Body of pancreas (tissue), 4 donors: ENCODE data around the gene GRIA4. TPM values are rescaled to one million over a fixed set of nuclear protein-coding genes. Genes with fewer than 3 reads are reported as not detected.
A peak's percentile ranks its signal among the peaks of the same experiment; 100 is the strongest.

Source experiments
- ATAC-seq: fragments of 150-250 bp; one replicate; pipeline ENCODE4 v1.9.1; 2016
- DNase-seq, 4 donors: peaks; one replicate each; pipeline ENCODE4 v3.0.0-alpha.2; 2019
- H3K27ac ChIP-seq, 4 donors: fragments of 200-600 bp; sonication (generic); 1 replicate in 3 of 4; 2 replicates in 1 of 4; pipeline versions ENCODE4 v1.5.1 to v1.6.1; 2016 to 2019; ENCODE audit warnings: mild to moderate bottlenecking in 1 of 4, mixed read lengths in 1 of 4, moderate library complexity in 1 of 4
- H3K27me3 ChIP-seq, 2 donors: fragments of 200-600 bp; sonication (generic); one replicate each; pipeline ENCODE4 v1.6.0; 2016; ENCODE audit warnings: mild to moderate bottlenecking in 1 of 2
- H3K36me3 ChIP-seq, 2 donors: fragments of 200-600 bp; sonication (generic); replicated peaks in 1 of 2; 2 replicates each; pipeline ENCODE4 v1.5.1; 2016; ENCODE audit warnings: low read depth in 2 of 2; ENCODE audit not compliant: insufficient read depth in 1 of 2
- H3K4me1 ChIP-seq: fragments of 200-600 bp; sonication (generic); one replicate; pipeline ENCODE4 v1.6.0; 2016
- H3K4me3 ChIP-seq, 2 donors: fragments of 200-600 bp; sonication (generic); 1 replicate in 1 of 2; 2 replicates in 1 of 2; pipeline ENCODE4 v1.5.1; 2016 to 2019
- H3K9me3 ChIP-seq, 3 donors: fragments of 200-600 bp; sonication (generic); 1 replicate in 2 of 3; 2 replicates in 1 of 3; pipeline ENCODE4 v1.5.1; 2016
- POLR2A ChIP-seq, 3 donors: fragments of 450-650 bp; IDR thresholded peaks; one replicate each; pipeline ENCODE4 v1.6.1; 2016; ENCODE audit warnings: antibody characterized with exemption in 3 of 3, mild to moderate bottlenecking in 2 of 3
- WGBS, 2 donors: methylation state at CpG; one replicate each; pipeline ENCODE4 v1.1.5; 2017; 5-methylcytosine and 5-hydroxymethylcytosine counted together
- intact Hi-C: fragments of 100-400 bp; cut with DNase I; formaldehyde crosslinking; loops from one replicate; pipeline ENCODE4 v1.15.1; 2023
- total RNA-seq, 2 donors: library from RNA; depleted of rRNA; stranded (reverse); fragments of >200 nt; gene quantifications; one replicate each; pipeline ENCODE4 v1.1.0, GENCODE V29; 2016
- TF ChIP-seq, protein P1 (sequence below), 7 experiments: fragments of 450-650 bp in 4 of 7; fragments of 200-600 bp in 3 of 7; sonication (generic) in 3 of 7; IDR thresholded peaks; one replicate each; pipeline ENCODE4 v1.5.1; 2016 to 2019; ENCODE audit warnings: antibody characterized with exemption in 7 of 7

Gene GRIA4
- total RNA-seq, 2 donors from 2014 or later: 0.26 TPM; not detected in 1

DNA sequence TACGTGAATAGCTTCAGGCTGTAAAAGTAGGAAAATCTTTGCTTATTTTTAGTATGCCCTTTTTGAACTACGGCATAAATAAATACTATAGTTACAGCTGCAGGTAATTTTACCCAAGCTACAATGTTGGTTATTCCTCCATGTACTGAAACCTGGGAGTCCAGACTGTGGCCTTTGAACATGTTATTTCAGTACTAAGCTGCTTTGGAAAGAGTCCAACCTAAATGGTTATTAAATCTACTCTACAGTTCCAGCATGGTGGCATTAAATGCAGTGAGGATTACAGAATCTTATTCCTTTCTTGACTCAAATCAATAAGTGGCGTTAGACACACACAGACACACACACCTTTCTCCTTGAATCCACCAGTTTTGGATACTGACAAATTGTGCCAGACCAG is 247.1 kb downstream of the GRIA4 start:
- Histone ChIP-seq H3K27ac (no peak overlapping the region), H3K9me3 (no peaks in the 10 kb centered on the region), H3K4me3 (no peak overlapping the region), H3K4me1 (no peaks in the 10 kb centered on the region), H3K36me3 (no peaks in the 10 kb centered on the region), H3K27me3 (no peaks in the 10 kb centered on the region)
- intact Hi-C loops: no loop called here
- 77 to 79% methylated on average over 3 of the region's 3 CpGs for WGBS, 2 donors
- TF ChIP-seq, protein P1, sequence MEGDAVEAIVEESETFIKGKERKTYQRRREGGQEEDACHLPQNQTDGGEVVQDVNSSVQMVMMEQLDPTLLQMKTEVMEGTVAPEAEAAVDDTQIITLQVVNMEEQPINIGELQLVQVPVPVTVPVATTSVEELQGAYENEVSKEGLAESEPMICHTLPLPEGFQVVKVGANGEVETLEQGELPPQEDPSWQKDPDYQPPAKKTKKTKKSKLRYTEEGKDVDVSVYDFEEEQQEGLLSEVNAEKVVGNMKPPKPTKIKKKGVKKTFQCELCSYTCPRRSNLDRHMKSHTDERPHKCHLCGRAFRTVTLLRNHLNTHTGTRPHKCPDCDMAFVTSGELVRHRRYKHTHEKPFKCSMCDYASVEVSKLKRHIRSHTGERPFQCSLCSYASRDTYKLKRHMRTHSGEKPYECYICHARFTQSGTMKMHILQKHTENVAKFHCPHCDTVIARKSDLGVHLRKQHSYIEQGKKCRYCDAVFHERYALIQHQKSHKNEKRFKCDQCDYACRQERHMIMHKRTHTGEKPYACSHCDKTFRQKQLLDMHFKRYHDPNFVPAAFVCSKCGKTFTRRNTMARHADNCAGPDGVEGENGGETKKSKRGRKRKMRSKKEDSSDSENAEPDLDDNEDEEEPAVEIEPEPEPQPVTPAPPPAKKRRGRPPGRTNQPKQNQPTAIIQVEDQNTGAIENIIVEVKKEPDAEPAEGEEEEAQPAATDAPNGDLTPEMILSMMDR (IDR thresholded peaks at IDR 0.05): no peak
- TF ChIP-seq POLR2A (IDR thresholded peaks at IDR 0.05): no peak
- ATAC-seq (no peak), DNase-seq (no peak)

DNA sequence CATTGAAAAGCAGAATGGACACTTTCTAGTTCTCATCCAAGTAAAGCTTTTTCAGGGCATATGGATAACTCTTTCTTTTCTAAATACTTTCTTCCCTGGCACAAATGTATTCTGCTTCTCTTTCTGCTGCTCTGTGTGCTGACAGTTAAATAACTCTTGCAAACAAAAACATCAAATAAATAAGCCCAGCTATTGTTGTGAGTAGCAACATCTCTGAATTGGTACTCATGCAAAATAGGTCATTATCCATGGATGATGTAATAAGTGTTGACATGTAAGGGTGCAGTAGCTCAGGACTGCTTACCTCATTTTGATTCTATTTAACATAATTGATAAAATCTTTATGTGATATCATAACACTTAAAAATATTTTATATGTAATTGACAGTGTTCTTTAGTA is 247.9 kb downstream of the GRIA4 start:
- no peak for ATAC-seq
- TF ChIP-seq, protein P1 (IDR thresholded peaks at IDR 0.05): no peak
- no peak for TF ChIP-seq POLR2A (IDR thresholded peaks at IDR 0.05)
- Histone ChIP-seq H3K4me3 (no peak overlapping the region), H3K36me3 (no peaks in the 10 kb centered on the region), H3K27ac (no peak overlapping the region), H3K27me3 (no peaks in the 10 kb centered on the region), H3K9me3 (no peaks in the 10 kb centered on the region), H3K4me1 (no peaks in the 10 kb centered on the region)
- DNase-seq: no peak
- intact Hi-C loops: no loop called here

DNA sequence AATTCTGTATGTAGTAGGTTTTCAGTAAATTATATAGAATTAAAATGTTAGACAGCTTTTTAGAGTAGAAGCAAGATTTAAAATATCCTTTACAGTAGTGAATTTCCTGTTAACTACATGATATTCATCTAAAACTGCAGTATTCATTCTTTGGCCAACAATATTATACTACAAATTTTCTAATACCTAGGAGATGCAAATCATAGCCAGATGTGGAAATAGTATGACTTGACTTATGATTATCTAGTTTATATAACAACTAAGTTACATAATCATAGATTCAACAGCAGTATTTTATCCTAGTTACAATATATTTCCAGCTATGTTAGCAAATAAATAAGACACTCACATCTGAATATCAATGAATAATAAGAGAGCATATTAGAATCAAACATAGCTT is 249.0 kb downstream of the GRIA4 start:
- H3K4me3 ChIP-seq: no peak overlapping the region
- no peak for ATAC-seq
- no peak for TF ChIP-seq POLR2A (IDR thresholded peaks at IDR 0.05)
- TF ChIP-seq, protein P1 (IDR thresholded peaks at IDR 0.05): no peak
- no peak overlapping the region for H3K27ac ChIP-seq
- no peaks in the 10 kb centered on the region for H3K27me3 ChIP-seq
- no peaks in the 10 kb centered on the region for H3K4me1 ChIP-seq
- intact Hi-C loops: no loop called here
- no peak for DNase-seq
- no peaks in the 10 kb centered on the region for H3K9me3 ChIP-seq
- no peaks in the 10 kb centered on the region for H3K36me3 ChIP-seq

DNA sequence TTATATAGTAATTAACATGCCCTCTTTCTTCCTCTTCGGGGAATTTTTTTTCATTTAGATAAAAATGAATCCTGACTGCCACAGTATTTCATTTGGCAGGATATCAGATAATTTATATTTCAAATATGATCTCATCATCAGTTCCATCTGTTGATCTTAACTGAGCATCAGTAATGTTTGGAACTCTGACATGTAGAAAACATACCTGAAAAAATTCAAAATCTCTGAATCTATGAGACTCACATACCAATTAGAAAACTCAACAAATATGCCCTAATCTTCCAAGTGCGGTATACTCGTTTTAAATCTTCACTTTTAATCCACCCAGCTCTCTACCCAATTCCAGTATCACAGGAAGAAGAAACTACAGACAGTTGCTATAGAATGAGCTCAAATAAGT is 250.2 kb downstream of the GRIA4 start:
- intact Hi-C loops: no loop called here

DNA sequence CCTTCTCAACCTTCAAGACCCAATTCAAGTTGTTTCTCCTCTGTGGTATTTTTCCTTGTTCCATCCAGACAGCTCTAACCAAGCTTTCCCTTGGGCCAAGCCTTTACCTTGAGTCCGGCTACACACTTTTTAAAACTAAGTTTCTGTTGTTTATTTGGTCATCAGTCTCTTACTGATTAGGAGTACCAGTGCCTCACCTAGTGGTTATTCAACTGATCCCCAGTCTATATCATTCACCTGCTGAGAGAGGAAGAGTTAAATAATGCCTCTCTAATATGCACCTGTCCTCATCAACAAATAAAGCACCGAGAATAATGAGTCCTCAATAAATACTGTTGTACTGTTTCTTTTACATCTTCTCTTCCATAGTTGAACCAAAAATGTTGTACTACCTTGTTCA is 251.4 kb downstream of the GRIA4 start:
- ATAC-seq: no peak
- intact Hi-C loops: no loop called here
- H3K9me3 ChIP-seq: no peaks in the 10 kb centered on the region
- no peaks in the 10 kb centered on the region for H3K4me1 ChIP-seq
- WGBS, 2 donors: 25 to 45% methylated on average over 2 of the region's 2 CpGs
- H3K27ac ChIP-seq: no peak overlapping the region
- TF ChIP-seq, protein P1 (IDR thresholded peaks at IDR 0.05): peak in 1 of 7 experiments; percentile 23
- TF ChIP-seq POLR2A (IDR thresholded peaks at IDR 0.05): no peak
- no peaks in the 10 kb centered on the region for H3K27me3 ChIP-seq
- H3K36me3 ChIP-seq: no peaks in the 10 kb centered on the region
- H3K4me3 ChIP-seq: no peak overlapping the region
- DNase-seq: no peak

More for the DNA sequence above, 250.2 kb downstream of the GRIA4 start:
- DNase-seq (no peak), ATAC-seq (no peak)
- no peak for TF ChIP-seq POLR2A (IDR thresholded peaks at IDR 0.05)
- TF ChIP-seq, protein P1 (IDR thresholded peaks at IDR 0.05): no peak
- H3K27ac ChIP-seq: no peak overlapping the region
- no peaks in the 10 kb centered on the region for H3K27me3 ChIP-seq
- H3K36me3 ChIP-seq: no peaks in the 10 kb centered on the region
- 61 to 62% methylated on average over 3 of the region's 3 CpGs for WGBS, 2 donors
- no peak overlapping the region for H3K4me3 ChIP-seq
- no peaks in the 10 kb centered on the region for H3K4me1 ChIP-seq
- H3K9me3 ChIP-seq: no peaks in the 10 kb centered on the region
